Neural progenitor cell (in vitro differentiated cells): ENCODE data around the gene NACAD.

Source experiments
- EZH2 ChIP-seq: fragments of 200-600 bp; sonication (generic); IDR thresholded peaks from 2 replicates; pipeline ENCODE4 v1.6.1; 2017; ENCODE audit warnings: antibody characterized with exemption, mild to moderate bottlenecking, moderate library complexity
- EZH2phosphoT487 ChIP-seq: fragments of 200-600 bp; sonication (generic); IDR thresholded peaks from 2 replicates; pipeline ENCODE4 v1.6.1; 2017; ENCODE audit warnings: antibody characterized with exemption
- TF ChIP-seq, protein P1 (sequence below): fragments of 200-600 bp; sonication (generic); IDR thresholded peaks from 2 replicates; pipeline ENCODE4 v1.5.1; 2017; ENCODE audit warnings: antibody characterized with exemption, mild to moderate bottlenecking

DNA sequence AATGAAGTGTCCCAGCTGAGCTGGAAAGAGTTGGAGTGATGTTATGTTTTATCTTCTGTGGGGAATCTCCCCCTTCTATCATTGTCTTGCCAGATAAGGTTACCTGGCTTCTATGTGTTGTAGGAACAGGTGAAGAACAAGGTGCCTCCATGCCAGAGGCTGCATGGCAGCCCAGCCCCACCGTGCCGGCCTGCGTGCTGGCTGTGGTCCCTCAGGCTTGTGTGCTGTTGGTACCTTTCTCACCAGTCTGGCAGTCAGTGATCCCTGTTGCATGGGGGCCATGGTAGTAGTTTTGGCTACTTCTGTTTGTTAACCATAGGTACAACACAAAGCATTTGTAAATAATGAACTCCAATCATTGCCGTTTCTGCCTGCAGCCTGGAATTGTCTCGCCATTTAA lies 50.9 kb downstream of the NACAD start:
- TF ChIP-seq, protein P1, sequence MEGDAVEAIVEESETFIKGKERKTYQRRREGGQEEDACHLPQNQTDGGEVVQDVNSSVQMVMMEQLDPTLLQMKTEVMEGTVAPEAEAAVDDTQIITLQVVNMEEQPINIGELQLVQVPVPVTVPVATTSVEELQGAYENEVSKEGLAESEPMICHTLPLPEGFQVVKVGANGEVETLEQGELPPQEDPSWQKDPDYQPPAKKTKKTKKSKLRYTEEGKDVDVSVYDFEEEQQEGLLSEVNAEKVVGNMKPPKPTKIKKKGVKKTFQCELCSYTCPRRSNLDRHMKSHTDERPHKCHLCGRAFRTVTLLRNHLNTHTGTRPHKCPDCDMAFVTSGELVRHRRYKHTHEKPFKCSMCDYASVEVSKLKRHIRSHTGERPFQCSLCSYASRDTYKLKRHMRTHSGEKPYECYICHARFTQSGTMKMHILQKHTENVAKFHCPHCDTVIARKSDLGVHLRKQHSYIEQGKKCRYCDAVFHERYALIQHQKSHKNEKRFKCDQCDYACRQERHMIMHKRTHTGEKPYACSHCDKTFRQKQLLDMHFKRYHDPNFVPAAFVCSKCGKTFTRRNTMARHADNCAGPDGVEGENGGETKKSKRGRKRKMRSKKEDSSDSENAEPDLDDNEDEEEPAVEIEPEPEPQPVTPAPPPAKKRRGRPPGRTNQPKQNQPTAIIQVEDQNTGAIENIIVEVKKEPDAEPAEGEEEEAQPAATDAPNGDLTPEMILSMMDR = no peak
- TF ChIP-seq EZH2 (no peak), EZH2phosphoT487 (no peak)
